GM21390 (cell line): ENCODE results near the gene MYL12A.
"Not testable (repeated sequence)": the region's sequence is repeated elsewhere in the genome, so short reads cannot be mapped to it uniquely, and the experiment has no call there.

Experiments used
- ATAC-seq: cut with Tn5 transposase; IDR thresholded peaks from one replicate; pipeline ENCODE4 v1.9.1; 2021; ENCODE audit not compliant: unreplicated experiment

MYL12A gene

DNA sequence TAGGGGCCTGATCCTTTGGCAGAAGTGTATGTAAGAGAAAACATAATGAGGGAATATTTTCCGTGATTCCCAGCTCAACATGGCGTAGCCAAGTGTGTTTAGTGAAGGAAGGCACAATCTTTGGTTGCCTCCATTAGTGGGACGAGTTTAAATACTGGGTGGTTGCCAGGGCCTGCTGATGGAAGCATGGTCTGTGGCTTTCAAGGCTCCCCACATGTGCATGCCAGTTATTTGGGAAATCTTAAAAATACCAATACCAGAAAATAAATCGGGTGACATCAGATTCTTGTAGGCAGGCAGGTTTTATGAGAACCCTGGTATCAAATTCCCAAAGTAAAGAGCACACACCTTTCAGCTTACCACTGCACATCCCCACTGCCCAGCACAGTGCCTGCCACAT, 7.1 kb downstream of the MYL12A start:
- no peak for ATAC-seq

- no peak for ATAC-seq
Measured at GRCh38 chr18:3255611-3256165, 8.1 kb downstream of the MYL12A start.

GRCh38 chr18:3256693-3257626, 9.4 kb downstream of the MYL12A start:
- no peak for ATAC-seq

DNA sequence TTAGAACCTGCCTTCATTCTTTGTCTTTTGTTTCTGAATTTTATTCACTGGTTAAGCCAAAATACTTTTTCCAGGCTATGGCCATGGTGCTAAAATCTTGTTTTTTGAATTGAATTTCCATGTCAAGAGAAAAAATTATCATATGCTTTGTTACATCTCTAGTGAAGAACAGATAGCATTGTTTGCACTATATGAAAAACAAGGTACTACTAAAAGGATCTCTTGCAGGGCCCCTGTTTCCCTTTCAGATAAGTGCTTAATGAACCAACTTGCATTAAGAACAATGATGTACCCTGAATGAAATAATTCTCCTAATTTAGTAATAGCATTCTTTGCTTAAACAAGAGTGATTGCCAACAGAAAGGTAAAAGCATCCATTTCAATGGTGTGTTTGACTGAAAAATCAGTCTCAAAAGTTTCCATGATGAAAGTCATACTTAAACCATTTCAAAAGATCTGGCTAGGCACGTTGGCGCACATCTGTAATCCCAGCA, 10.1 kb downstream of the MYL12A start:
- ATAC-seq = no peak

DNA sequence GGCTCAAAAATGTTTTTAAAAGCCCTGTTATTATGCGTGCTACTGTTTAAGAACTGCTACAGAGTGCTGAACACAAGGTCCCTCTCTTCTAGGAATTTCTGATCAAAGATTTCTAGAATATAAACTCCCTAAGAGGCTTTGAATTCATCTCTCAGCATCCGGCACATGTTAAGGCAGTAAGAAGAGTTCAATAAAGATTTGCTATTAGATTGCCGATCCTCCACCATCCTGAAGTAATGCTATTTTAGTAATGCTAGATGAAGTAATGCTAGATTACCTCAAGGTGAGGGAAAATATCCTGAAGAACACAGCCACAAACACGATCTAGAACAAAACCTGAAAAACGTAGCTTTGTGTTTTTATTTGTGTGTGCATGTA, 13.4 kb downstream of the MYL12A start:
- no peak for ATAC-seq

DNA sequence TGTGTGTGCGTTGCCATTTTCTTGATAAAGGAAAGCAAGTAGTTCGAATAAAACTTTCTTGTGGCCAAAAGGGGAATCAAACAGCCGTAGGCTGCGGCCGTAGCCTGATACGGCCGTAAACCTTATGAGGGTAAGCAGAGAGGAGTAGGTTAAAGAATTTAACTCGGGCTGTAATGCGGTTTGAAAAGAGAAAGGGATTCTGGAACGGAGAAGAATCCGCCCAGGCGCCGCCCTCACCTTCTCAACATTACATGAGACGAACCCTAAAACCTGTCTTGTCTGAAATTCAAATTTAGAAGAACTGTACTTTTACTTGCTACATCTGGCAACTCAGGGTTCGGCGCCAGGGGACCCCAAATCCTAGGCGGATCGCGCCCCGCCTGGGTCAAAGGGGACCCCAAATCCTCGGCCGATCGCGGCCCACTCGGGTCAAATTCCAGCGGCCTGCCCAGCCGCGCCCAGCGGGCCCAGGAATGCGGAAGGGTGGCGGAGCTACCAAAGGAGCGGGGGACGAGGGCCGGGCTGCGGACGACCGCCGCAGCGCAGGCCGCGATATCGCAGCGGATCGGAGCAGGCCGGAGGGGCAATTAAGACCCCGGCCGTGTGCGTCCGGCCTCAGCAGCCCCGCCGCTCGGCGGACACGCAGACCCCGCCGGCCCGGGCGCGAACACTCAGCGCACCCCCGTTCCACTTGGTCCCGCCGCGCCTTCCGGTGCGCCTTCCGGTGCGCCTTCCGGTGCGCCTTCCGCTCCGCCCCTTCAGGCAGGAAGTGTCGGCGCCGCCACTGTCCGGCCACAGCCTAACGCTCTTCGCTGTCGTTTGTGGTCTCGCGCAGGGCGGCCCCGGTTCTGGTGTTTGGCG, 14.0 kb downstream of the MYL12A start, which contains the start of gene MYL12B:
MYL12B (plus strand) TSS at position 761 of the 861 bp plus-strand sequence. CDS start 10,766 bp downstream, outside the sequence.
- ATAC-seq = peak; percentile 85

- ATAC-seq = peak; percentile 34
Measured at GRCh38 chr18:3262234-3263131, 14.9 kb downstream of the MYL12A start.

DNA sequence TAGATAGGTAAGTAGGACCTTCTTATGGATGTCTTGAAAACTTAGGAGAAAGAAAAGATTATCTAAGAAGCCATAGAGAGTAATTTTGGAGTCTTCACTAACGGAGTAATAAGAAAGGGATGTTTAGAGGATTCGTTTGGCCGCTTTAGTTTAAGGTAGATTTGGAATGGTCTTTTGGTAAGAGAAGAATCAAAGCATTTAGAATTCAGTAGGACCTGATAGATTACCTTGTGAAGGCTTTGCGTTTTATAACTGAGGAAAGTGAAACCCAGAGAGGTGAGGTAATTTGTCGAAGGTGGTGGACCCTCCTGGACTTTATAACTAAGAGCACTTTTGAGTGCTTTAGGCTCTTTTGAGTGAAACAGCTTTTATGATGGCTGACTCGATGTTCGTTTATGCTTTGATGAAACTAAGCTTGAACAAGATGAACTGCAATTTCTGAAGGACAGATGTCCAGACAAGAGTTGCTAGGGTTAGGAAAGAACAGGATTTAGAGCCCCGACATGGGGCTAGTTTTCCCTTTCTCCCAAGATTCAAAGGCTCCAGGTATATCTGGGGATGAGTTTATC, 15.6 kb downstream of the MYL12A start:
- no peak for ATAC-seq

DNA sequence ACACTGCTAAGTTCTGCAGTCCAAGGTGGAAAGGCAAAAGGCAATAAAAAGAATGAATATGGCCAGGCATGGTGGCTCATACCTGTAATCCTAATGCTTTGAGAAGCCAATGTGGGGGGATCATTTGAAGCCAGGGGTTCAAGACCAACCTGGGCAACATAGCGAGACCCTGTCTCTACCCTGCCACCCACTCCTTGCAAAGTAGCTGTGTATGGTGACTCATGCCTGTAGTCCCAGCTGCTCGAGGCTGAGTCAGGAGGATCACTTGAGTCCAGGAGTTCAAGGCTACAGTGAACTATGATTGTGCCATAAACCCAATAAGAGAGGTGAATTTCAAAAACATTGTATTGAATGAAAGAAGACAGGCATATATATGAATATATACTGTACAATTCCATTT, 16.8 kb downstream of the MYL12A start:
- ATAC-seq = no peak

GRCh38 chr18:3265564-3266033, 18.0 kb downstream of the MYL12A start:
- ATAC-seq = no peak

GRCh38 chr18:3266062-3266608, 18.5 kb downstream of the MYL12A start:
- no peak for ATAC-seq

GRCh38 chr18:3268306-3268705, 20.7 kb downstream of the MYL12A start:
- no peak for ATAC-seq

DNA sequence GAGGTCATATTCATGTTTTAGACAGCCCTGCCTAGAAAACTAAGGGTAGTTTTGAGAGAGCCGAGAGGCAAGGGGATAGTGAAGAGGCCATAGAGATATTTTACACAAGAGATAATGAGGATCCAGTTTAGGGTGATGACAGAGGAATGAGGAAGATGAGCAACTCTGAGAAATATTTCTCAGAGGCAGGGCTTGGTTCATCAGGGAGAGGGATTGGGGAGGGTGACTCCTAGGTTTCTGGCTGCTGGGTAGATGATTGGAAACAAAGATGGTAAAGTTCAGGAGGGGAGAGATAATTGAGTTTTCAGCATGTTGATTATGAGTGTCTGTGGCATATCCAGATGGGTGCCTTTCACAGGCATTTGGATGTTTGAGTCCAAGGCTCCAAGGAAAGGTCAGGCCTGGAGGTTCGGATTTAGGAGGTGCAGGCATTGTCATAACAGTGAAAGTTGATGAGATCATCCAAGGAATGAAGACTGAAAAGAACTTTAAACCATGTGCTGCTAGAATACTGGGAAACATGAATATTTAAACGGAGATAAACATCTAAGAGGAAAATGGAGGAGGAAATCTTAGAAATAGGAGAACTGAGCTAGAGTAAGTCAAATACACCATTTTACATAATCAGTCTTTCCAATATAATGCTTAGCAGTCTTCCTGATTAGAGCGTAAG, 21.8 kb downstream of the MYL12A start:
- no peak for ATAC-seq

- ATAC-seq = no peak
Measured at GRCh38 chr18:3269914-3270299, 22.3 kb downstream of the MYL12A start.

DNA sequence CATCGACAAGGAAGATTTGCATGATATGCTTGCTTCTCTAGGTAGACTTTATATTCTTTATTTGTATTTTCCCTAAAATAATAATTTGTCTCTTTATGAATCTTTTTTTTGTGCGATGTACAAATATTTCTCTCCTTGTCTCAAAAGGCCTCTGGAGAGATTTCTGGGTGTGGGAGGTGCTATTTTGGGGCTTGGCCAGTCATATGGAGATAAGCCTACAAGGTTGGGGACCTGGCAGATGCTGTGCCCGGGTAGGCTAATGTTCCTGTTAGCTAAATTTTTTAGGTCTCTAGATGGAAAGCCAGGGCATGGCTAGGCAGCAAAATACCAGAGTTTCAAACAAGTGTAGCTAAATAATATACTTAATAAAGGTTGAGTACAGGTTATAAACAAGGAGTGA, 25.4 kb downstream of the MYL12A start:
- no peak for ATAC-seq

DNA sequence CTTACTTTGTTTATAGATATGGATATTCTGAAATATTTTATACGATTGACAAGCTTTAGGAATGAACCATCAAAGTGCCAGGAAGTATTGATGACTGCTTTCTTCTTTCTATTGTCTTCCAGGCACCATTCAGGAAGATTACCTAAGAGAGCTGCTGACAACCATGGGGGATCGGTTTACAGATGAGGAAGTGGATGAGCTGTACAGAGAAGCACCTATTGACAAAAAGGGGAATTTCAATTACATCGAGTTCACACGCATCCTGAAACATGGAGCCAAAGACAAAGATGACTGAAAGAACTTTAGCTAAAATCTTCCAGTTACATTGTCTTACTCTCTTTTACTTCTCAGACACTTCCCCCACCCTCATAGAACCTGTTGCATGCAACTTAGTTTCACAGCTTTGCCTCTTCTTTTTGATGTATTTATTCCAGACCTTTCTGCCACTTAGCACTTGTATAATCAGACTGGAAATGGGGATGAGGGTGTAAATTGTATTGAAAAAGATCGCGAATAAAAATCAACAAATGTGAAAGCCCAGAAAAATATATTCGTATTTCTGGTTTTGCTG, 30.1 kb downstream of the MYL12A start:
- ATAC-seq = not testable (repeated sequence)

DNA sequence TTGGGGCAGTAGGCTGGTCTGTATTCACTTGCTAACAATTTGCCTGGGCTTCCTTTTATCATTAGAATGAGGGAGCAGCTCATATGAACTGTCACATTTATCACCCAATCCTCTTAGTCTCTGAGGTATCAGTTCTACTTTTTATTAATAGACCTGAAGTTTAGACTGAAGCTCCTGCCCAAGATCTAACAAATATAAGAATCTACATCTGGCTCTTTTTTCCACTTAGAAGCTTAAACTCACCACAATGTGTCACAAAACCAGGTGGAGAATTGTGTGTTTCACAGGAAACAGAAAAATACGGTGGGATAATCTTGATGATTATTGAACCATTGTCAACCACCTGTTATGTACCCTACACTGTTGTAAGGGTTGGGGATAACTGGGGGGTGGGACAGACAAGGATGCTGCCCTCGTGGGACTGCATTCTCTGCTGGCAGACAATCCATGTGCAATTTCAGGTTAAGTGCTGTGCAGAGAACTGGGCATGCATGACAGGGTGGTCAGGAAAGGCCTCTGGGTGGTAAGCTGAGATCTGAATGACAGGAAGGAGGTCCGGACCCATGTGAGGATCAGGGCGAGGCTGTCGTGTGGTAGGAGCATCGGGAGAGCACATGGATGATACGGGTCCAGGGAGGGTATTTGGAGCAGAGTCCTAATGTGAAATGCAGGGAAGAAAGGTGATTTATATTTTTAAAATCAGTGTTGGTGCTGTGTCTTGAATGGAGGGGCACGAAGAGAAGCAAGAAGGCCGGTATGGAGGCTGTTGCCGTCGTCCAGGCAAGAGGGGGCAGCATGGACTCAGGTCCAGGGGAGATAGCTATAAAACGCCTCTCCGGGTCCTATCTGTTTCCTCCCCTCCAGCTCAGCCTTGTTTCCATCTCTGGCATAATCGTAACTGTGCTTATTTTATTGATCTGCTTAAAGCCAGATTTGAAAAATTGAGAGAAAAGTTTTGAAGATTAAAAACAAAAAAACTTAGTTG, 31.9 kb downstream of the MYL12A start:
- peak; percentile 82 for ATAC-seq
